ENCODE data around the gene POLR3F.

Gene POLR3F

DNA sequence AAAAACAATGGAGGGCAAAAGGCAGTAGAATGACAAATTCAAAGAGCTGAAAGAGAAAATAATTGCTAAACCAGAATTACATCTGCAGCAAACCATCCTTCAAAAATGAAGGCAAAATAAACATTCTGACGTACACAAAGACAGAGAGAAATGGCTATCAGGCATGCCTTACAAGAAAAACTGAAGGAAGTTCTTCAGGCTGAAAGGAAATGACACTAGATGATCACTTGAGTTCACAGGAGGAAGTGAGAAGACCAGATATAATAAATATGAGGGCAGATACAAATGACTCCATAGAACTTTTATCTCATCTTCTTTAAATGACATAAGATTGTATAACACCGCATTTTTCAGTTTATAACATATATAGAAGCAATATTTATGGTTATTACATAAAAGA, 30.3 kb upstream of the POLR3F start:
- H3K4me3 ChIP-seq (ENCODE audit: low read length), result no peak overlapping the region
- TF ChIP-seq, protein P1, sequence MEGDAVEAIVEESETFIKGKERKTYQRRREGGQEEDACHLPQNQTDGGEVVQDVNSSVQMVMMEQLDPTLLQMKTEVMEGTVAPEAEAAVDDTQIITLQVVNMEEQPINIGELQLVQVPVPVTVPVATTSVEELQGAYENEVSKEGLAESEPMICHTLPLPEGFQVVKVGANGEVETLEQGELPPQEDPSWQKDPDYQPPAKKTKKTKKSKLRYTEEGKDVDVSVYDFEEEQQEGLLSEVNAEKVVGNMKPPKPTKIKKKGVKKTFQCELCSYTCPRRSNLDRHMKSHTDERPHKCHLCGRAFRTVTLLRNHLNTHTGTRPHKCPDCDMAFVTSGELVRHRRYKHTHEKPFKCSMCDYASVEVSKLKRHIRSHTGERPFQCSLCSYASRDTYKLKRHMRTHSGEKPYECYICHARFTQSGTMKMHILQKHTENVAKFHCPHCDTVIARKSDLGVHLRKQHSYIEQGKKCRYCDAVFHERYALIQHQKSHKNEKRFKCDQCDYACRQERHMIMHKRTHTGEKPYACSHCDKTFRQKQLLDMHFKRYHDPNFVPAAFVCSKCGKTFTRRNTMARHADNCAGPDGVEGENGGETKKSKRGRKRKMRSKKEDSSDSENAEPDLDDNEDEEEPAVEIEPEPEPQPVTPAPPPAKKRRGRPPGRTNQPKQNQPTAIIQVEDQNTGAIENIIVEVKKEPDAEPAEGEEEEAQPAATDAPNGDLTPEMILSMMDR (conservative IDR thresholded peaks at IDR 0.05; ENCODE audit: low read length), result no peak
- DNase-seq (ENCODE audit: low read depth), result no peak

DNA sequence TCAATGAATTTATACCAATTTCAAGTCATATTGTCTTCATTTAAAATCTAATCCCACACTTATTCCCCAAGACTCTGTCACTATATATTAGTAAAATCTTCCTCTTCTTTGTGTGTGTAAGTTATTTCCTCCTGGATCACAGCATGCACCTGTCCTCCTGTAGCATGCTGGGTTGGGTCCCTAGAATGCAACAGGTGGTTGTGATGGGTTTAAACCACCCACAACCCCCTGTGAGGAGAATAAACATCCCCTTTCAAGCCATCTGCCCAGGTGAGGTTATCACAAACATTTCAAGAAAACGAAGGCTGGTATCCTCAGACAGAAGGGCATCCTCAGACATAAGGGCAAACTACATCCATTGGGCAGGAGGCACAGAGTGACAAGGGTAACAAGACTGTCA, 26.8 kb upstream of the POLR3F start:
- H3K4me3 ChIP-seq (ENCODE audit: low read length), result no peak overlapping the region
- no peak for DNase-seq (ENCODE audit: low read depth)
- TF ChIP-seq, protein P1 (conservative IDR thresholded peaks at IDR 0.05; ENCODE audit: low read length), result no peak

DNA sequence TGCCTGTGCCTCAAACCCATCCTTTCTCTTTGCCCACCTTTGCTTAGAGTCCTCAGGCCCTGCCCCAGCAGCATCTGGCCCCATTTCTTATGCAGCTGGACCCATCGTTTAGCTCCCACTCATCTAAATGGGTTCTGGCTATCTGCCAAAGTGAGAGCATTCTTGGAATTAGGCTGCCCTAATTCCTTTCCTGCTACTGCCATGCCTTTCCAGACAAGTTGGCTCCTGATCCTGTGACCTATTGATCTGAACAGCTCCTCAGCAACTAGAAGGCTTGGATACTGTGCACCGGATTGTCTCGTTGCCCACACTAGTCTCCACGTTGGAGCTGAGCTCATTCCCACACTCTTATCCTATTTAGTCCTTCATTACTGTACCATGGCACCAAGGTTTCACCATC, 23.3 kb upstream of the POLR3F start:
- TF ChIP-seq, protein P1 (conservative IDR thresholded peaks at IDR 0.05; ENCODE audit: low read length), result no peak
- peak; percentile 28 for DNase-seq (ENCODE audit: low read depth)
- H3K4me3 ChIP-seq (ENCODE audit: low read length), result no peak overlapping the region

DNA sequence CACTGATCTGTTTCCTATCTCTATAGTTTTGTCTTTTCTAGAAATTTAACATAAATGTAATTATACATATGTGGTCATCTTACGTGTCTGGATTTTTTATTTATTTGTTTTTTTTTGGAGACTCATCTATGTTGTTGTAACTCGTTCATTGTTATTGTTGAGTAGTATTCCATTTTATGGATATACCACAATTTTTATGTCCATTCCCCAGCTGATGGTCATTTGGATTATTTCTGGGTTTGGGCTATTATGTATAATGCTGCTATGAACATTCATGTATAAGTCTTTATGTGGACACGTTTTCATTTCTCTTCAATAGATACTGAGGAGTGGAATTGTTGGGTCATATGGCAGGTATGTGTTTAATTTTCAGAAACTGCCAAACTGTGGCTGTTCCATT, 10.6 kb upstream of the POLR3F start:
- no peak overlapping the region for H3K4me3 ChIP-seq (ENCODE audit: low read length)
- TF ChIP-seq, protein P1 (conservative IDR thresholded peaks at IDR 0.05; ENCODE audit: low read length), result no peak
- no peak for DNase-seq (ENCODE audit: low read depth)

DNA sequence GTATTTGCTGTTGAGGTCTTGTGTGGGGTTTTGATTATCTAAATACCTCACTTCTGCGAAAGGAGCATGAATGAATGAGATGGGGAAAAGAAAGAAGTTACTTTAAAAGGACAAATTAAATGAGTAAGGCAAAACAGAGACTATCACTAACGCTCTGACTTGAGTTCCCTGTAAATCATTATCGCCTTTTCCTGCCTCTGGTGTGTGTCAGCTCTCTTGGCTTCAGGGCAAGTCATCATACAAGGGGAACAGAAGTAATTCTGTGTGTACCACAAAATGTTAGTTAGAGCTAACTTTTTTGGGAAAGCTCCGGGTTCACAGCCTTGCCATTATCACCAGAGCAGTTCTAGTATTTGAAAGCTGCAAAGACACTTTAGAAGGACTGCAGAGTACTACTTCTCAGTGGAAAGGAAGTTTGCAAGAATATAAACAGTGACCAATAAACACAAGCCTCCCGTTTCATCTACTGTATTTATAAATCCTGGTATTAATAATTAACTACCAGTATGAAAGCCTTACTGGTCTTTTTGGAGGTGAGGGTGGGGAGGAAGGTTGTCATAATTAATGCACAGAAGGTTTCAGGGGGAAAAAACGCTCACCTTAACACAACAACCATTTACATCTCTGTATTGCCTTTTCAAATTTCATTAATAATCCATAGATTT, 1.5 kb upstream of the POLR3F start:
- TF ChIP-seq, protein P1 (conservative IDR thresholded peaks at IDR 0.05; ENCODE audit: low read length), result no peak
- H3K4me3 ChIP-seq (ENCODE audit: low read length), result no peak overlapping the region; the same call in 1 of the 2 replicates
- DNase-seq (ENCODE audit: low read depth), result no peak

DNA sequence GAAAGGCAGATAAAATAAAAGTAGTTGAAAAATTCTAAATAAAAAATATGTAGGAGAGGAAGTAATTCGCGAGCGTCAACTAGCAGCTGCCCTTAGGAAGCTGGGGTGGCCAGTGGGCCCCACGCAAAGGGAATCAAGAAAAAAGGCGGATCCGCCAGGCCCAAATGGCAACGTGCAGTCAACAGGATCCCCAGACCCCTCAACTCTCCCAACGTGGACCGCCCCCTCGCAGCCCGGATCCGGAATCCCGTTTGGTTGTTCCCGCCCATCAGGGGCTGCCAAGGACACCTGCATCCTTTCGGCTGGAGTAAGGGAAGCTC, 656 bp upstream of the POLR3F start:
- peak overlapping the region; percentile 96 for H3K4me3 ChIP-seq (ENCODE audit: low read length)
- DNase-seq (ENCODE audit: low read depth), result no peak
- TF ChIP-seq, protein P1 (conservative IDR thresholded peaks at IDR 0.05; ENCODE audit: low read length), result no peak

DNA sequence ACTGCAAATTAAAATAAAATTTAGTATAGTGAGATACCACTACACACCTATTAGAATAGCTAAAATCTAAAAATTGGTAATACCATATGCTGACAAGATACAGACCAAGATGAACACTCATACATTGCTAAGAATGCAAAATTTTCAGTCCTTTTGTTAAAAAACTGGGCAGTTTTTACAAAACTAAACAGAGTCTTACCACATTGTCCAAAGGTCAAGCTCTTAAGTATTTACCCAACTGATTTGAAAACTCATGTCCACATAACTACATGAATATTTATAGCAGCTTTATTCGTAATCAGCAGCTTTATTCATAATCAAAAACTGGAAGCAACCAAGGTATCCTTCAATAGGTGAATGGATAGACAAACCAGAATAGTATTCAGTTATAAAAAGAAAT, 10.0 kb downstream of the POLR3F start:
- TF ChIP-seq, protein P1 (conservative IDR thresholded peaks at IDR 0.05; ENCODE audit: low read length), result no peak

More for the DNA sequence above, 10.0 kb downstream of the POLR3F start:
- no peak for DNase-seq (ENCODE audit: low read depth)
- H3K4me3 ChIP-seq (ENCODE audit: low read length), result no peak overlapping the region
